ENCODE measurements around the gene AKAP11. TPM values are rescaled to one million over a fixed set of nuclear protein-coding genes. Genes with fewer than 3 reads are reported as not detected.

AKAP11 gene
- total and polyA plus RNA-seq, 2 of the 4 experiments (the other 2 are of a cell fraction), result 8.0 to 19.7 TPM

- dilution Hi-C loops (cut with HindIII; ENCODE audit: low sequenced_read_pairs, unreplicated experiment), result no loop called here
- no peak overlapping the region for H3K4me2 ChIP-seq (ENCODE audit: low read depth, low read length)
- no peak overlapping the region for H3K4me3 ChIP-seq (ENCODE audit: insufficient read depth, low read depth, low read length)
- no peaks in the 10 kb centered on the region for H3K79me1 ChIP-seq (ENCODE audit: low read depth in 1 of 2, low read length in 2 of 2)
- no peaks in the 10 kb centered on the region; the same call in 1 of the 2 replicates for H3K27me3 ChIP-seq (ENCODE audit: control insufficient read depth, insufficient read depth, low read length)
- no peak overlapping the region for H3K27ac ChIP-seq (ENCODE audit: insufficient read depth, low read length)
- ChIA-PET CTCF (interaction anchor here (0.8 kb wide), 1 partner anchor 13 kb away, joined by 3 read pairs; no protein-coding TSS in a partner anchor), POLR2A (ENCODE audit: unreplicated experiment) (no interaction called here)
- H3K18ac ChIP-seq (ENCODE audit: low read depth, low read length), result no peak overlapping the region
- WGBS, 2 experiments (ENCODE audit: extremely low coverage in 2 of 2, insufficient read length in 1 of 2), result 20% methylated on average over 1 of the region's 2 CpGs; no CpG with 5 or more reads in 1 of the 2 experiments
- in situ Hi-C loops (cut with MboI; ENCODE audit: low sequenced_read_pairs), result no loop called here
- no peak overlapping the region for H3K23ac ChIP-seq (ENCODE audit: low read depth, low read length)
- H3K4ac ChIP-seq (ENCODE audit: low read depth, low read length), result no peak overlapping the region
- no peak overlapping the region for H4K5ac ChIP-seq (ENCODE audit: low read depth, low read length)
- H2BK15ac ChIP-seq (ENCODE audit: low read depth, low read length), result no peak overlapping the region
- H2AK5ac ChIP-seq (ENCODE audit: low read depth, low read length), result no peak overlapping the region
- H2AFZ ChIP-seq (replicated peaks; ENCODE audit: low read length, poor library complexity), result no peak overlapping the region
- no peak overlapping the region for H3K14ac ChIP-seq (replicated peaks; ENCODE audit: low read depth, low read length)
- no peak overlapping the region for H2AK9ac ChIP-seq (replicated peaks; ENCODE audit: low read depth, low read length, poor library complexity)
- no peaks in the 10 kb centered on the region for H3K36me3 ChIP-seq (ENCODE audit: control insufficient read depth, insufficient read depth, low read length)
- H3K9ac ChIP-seq (ENCODE audit: low read depth, low read length), result no peak overlapping the region
- ATAC-seq (ENCODE audit: low read depth) (no peak), DNase-seq (no peak)
- no peak overlapping the region for H2BK120ac ChIP-seq (ENCODE audit: low read depth, low read length)
- no TSS peak for BruUV-seq (replicated peaks)
- no peaks in the 10 kb centered on the region for H3K4me1 ChIP-seq (ENCODE audit: control insufficient read depth, insufficient read depth, low read length)
- no peaks in the 10 kb centered on the region for H3K9me1 ChIP-seq (ENCODE audit: insufficient read depth, low read length)
- intact Hi-C loops (cut with micrococcal nuclease), result no loop called here
- H3K56ac ChIP-seq (ENCODE audit: extremely low read depth, insufficient read depth, low read length), result no peak overlapping the region
- H3K9me3 ChIP-seq (ENCODE audit: control insufficient read depth, insufficient read depth, low read length), result no peaks in the 10 kb centered on the region
- no peak overlapping the region for H4K91ac ChIP-seq (ENCODE audit: insufficient read depth, low read depth, low read length)
- no peak overlapping the region for H2BK20ac ChIP-seq (ENCODE audit: low read depth, low read length)
- TF ChIP-seq FOS (IDR thresholded peaks at IDR 0.05; ENCODE audit: low read depth, low read length) (no peak), MAFK (IDR thresholded peaks at IDR 0.05; ENCODE audit: low read depth, low read length) (no peak), RFX5 (IDR thresholded peaks at IDR 0.05; ENCODE audit: low read depth, low read length) (no peak), CEBPB (IDR thresholded peaks at IDR 0.05; ENCODE audit: low read depth, low read length) (no peak), BHLHE40 (IDR thresholded peaks at IDR 0.05; ENCODE audit: low read depth, low read length) (no peak), POLR2A (IDR thresholded peaks at IDR 0.05; ENCODE audit: low read depth, low read length) (no peak), SMC3 (IDR thresholded peaks at IDR 0.05; ENCODE audit: low read depth, low read length) (no peak)
- H4K8ac ChIP-seq (ENCODE audit: low read depth in 2 of 2, low read length in 2 of 2), result no peak overlapping the region
- H2BK5ac ChIP-seq (ENCODE audit: low read depth, low read length, poor library complexity, severe bottlenecking), result no peak overlapping the region
- no peaks in the 10 kb centered on the region for H4K20me1 ChIP-seq (ENCODE audit: insufficient read depth, low read length)
Measured at GRCh38 chr13:42364613-42365000, 92.7 kb downstream of the AKAP11 start.

Measured in IMR-90 (cell line).